ENCODE results near the gene NABP2.
"Not testable (repeated sequence)": the region's sequence is repeated elsewhere in the genome, so short reads cannot be mapped to it uniquely, and the experiment has no call there.

Gene NABP2
- total RNA-seq = 6.0 to 28.1 (median 12.8) reads per million in 17 experiments

DNA sequence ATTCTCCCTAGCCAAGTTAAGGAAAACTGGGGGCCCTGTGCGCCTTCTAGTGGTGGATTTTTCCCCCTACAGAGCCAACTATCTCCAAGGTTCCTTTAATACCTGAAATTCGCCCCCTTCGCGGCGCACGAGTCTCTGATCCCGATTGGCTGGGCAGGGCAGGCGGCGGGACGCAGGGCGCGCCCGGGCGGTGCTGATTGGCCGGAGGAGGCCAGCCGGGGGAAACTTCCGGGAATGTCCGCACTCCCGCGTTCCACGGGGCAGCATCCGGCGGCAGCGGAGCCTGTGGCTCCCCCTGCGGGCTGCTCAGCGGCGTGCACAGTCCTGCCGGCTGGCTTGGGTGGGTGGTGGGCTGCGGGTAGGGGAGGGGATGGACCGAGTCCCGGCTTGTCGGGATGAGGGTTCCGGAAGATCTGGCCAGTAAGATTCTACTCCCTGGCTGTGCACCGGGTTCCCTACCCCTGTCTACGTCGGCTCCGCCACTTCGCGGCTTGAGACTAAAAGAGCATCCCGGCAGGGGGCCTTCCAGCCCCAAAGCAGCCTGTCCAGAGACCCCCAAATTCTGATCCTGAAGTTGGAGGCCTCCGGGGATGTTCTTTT is at the start of gene NABP2:
Gene NABP2, plus strand, starts transcription at position 241 of the 600 bp plus-strand sequence. CDS start 515 bp downstream, outside the sequence.
- peak; percentile 98 to 99 (median 98) for DNase-seq

GRCh38 chr12:56178347-56178746 is 45.8 kb upstream of the NABP2 start:
- no peak for DNase-seq

- DNase-seq = no peak
Measured at GRCh38 chr12:56186957-56187356, 37.2 kb upstream of the NABP2 start.

- DNase-seq = peak in 3 of 4 experiments; percentile 18 to 29 (median 27)
Measured at GRCh38 chr12:56188131-56188777, 35.9 kb upstream of the NABP2 start.

DNA sequence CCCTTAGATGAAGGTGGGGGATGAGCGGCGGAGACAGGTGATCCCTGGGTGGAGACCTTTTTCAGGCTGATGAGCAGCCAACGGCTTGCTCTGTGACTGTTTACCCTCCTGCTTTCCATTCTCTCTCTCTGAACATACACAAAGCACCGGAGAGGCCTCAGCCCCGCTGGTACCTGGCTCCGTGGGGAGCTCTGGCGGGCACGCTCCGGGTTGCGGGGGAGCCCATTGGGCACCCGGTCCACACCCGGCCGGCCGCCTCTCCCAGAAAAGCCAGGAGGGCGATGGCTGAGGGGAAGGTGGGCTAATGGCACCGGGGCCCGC is 35.4 kb upstream of the NABP2 start:
- peak in 1 of 4 experiments; percentile 36 for DNase-seq

- DNase-seq = peak; percentile 93 to 97 (median 95)
Measured at GRCh38 chr12:56189099-56189917, 34.8 kb upstream of the NABP2 start, which contains the start of gene SMARCC2. TSS of gene SMARCC2 (minus strand) at chr12:56189483. CDS start at chr12:56189461, 22 bp downstream.

DNA sequence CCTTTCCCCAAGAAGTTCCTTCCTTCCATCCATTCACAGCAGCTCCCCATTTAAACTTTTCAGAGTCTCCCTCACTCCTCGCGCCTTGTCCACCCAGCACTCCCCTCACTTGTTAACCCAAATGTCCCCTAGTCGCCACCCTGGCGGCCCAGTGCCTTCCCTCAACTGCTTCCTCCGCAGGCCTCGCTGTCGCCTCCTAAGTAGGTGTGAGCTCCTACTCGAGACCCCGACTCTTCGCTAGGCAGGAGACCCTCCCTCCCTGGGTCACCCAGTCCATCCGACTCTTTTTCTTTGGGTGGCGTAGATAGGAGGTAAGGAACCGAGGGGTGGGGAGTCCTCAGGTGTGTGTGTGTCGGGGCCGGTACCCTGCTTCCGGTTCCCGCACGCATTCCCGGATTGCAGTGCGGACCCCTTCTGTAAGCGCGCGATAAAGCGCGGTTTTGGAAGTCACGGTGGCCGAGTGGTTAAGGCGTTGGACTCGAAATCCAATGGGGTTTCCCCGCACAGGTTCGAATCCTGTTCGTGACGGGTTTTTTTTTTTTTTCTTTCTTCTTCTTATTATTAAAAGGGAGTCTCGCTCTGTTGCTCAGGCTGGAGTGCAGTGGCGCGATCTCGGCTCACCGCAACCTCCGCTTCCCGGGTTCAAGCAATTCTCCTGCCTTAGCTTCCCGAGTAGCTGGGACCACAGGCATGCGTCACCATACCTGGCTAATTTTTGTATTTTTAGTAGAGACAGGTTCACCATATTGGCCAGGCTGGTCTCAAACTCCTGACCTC is 34.0 kb upstream of the NABP2 start:
- peak; percentile 82 to 93 (median 85) for DNase-seq

- no peak for DNase-seq
Measured at GRCh38 chr12:56190695-56191155, 33.4 kb upstream of the NABP2 start.

GRCh38 chr12:56192582-56192981 is 31.6 kb upstream of the NABP2 start:
- no peak for DNase-seq

GRCh38 chr12:56193025-56193578 is 31.0 kb upstream of the NABP2 start:
- peak; percentile 92 to 96 (median 94) for DNase-seq

GRCh38 chr12:56196818-56197550 is 27.2 kb upstream of the NABP2 start:
- DNase-seq = not testable (repeated sequence)

DNA sequence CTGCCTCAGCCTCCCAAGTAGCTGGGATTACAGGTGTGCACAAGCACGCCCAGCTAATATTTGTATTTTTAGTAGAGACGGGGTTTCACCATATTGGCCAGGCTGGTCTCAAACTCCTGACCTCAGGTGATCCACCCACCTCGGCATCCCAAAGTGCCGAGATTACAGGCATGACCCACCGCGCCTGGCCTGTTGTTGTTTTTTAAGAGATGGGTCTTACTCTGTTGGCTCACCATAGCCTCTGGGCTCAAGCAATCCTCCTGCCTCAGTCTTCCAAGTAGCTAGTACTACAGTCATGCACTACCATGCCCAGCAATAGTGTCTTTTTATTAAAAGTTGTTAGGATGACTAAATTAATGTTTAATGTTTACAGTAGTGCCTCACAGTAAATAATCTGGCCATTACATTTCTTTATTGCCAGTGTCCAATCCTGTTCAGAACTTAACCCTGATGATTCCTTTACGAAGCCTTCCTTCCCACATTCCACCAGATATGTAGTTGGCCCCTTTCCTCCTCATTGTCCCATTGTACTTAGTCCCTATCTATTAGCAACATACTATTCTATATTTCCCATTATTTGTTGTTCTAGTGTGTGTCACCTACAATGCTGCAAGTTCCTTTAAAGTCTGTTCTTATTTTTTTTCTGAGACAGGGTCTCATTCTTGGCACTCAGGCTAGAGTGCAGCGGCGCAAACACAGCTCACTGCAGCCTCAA is 26.1 kb upstream of the NABP2 start:
- no peak for DNase-seq

- DNase-seq = no peak
Measured at GRCh38 chr12:56198836-56199235, 25.3 kb upstream of the NABP2 start.

DNA sequence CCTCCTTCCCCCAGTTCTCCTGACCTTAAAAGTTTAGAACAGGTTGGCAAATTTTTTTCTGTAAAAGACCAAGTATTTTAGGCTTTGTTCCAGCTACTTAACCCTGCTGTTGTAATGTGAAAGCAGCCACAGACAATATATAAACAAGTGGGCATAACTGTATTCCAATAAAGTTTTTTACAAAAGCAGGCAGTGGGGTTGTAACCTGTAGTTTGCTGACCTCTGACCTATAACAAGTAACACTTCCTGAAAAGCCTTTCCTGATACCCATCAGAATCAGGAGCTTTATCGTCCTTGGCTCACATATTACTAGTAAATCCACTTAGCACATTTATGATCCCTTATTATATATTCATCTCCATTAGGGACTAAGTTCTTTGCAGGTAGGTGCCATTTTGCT is 21.8 kb upstream of the NABP2 start:
- DNase-seq = no peak

DNA sequence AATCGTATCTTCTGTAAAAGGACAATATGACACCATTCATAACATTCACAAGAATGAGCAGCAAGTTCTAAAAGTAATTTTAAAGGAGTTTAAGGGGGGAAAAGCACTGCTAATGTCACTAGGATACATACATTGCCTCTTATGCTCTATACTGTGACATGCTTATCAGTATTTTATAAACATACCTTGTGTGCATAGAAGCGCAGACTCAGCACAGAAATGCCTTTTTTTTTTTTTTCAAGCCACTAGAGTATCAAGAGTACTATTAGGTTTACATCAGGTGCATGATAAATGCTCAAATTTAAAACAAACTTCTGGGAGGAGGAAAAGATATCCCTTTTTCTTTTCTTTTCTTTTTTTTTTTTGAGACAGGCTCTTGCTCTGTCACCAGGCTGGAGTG is 21.3 kb upstream of the NABP2 start:
- DNase-seq = no peak

DNA sequence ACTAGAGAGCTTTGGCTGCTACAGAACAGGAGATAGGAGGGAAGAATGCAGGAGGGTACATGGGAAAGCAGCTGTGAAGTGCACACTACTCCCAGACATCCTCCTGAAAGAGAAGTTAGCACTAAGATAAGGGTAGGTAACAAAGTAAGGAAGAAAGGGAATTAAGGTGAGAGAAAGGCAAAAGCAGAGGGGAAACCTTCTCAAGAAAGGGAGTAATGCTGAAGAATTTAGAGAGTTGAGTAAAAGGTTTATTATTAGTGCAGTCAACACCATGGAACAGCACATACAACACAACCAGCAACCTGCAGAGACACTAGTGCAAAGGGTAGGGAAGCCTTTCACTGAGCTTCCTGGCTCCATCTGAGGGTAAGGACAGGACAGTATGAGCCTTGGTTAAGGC is 19.9 kb upstream of the NABP2 start:
- DNase-seq = no peak

- DNase-seq = no peak
Measured at GRCh38 chr12:56205445-56205844, 18.7 kb upstream of the NABP2 start.

DNA sequence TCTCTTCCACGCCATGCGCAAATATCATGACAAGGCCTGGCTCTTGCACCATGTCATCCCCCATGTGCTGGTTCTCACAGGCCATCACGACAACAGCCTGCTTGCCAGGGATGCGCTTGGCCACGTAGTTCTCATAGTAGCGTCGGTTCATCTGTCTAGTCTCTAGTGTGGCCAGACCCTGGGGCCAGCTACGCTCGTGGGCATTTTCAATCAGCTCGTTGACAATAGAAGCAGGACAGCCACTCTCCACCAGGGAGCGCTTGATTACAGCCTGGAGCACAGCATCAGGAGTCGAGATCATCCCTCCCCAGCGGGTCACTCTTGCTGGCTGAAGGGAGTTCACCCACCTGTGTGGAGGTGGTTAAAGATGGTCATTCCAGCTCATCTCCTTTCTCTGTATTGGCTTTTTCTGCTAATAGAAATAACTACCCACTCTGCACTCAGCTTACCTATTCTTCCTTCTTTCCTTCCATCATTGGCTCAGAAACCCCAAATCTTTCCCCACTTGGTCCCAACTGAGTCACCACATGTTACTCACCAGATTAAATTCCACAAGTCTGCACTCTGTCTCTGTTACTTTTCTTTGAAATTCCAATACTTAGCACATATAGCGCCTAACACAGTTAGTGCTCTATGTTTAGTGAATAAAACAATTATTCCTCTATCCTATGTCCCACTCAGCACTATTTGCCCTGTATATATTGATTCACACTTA is 17.5 kb upstream of the NABP2 start:
- peak; percentile 53 to 69 (median 61) for DNase-seq

DNA sequence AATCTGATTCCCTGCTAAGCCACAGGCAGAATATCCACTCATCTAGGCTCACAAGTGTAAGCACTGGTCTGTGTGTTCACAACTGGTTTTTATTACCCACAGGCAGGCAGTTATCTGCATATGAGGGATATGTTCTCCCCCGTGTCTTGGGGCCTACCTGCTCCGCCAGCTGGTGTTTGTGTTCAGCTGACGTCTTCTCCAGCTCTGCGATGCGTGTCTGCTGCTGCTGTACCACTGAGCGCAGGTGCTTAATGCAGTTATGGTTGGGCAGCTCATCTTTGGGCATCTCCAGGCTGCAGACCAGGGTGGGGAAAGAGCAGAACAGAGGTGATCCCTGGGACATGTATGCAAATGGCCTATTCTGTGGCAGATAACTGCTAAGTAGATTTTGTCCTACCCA is 16.1 kb upstream of the NABP2 start:
- no peak for DNase-seq

GRCh38 chr12:56212361-56212760 is 11.8 kb upstream of the NABP2 start:
- no peak for DNase-seq
